Gastrocnemius medialis (tissue), 4 donors: ENCODE measurements around the gene C1RL.

Experiments
- POLR2A ChIP-seq, 2 donors: fragments of 450-650 bp; IDR thresholded peaks; one replicate each; pipeline ENCODE4 v1.6.1; 2017; ENCODE audit warnings: antibody characterized with exemption in 2 of 2, mild to moderate bottlenecking in 2 of 2, moderate library complexity in 2 of 2
- TF ChIP-seq, protein P1 (sequence below), 5 experiments: fragments of 450-650 bp in 3 of 5; fragments of 200-600 bp in 2 of 5; sonication (generic) in 2 of 5; IDR thresholded peaks in 4 of 5; conservative IDR thresholded peaks in 1 of 5; 1 replicate in 4 of 5; 2 replicates in 1 of 5; pipeline ENCODE4 v1.5.1; 2016 to 2019; ENCODE audit warnings: antibody characterized with exemption in 5 of 5, mild to moderate bottlenecking in 3 of 5, moderate library complexity in 3 of 5

DNA sequence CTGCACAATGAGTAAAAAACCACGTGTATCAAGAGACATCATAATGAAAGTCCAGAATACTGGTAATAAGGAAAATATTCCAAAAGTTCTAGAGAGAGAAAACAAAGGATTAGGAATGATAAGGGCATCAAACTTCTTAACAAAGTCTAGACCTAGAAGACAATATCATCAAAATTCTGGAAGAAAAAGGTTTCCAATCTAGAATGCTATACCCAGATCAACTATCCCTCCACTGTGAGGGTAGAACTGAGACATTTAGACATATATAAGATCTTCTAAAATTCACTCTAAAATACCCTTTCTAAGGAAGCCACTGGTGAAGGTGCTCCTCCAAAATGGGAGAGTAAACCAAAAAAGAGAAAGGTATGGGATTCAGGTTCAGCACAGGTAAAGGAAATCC is 2.9 kb downstream of the C1RL start:
- TF ChIP-seq, protein P1, sequence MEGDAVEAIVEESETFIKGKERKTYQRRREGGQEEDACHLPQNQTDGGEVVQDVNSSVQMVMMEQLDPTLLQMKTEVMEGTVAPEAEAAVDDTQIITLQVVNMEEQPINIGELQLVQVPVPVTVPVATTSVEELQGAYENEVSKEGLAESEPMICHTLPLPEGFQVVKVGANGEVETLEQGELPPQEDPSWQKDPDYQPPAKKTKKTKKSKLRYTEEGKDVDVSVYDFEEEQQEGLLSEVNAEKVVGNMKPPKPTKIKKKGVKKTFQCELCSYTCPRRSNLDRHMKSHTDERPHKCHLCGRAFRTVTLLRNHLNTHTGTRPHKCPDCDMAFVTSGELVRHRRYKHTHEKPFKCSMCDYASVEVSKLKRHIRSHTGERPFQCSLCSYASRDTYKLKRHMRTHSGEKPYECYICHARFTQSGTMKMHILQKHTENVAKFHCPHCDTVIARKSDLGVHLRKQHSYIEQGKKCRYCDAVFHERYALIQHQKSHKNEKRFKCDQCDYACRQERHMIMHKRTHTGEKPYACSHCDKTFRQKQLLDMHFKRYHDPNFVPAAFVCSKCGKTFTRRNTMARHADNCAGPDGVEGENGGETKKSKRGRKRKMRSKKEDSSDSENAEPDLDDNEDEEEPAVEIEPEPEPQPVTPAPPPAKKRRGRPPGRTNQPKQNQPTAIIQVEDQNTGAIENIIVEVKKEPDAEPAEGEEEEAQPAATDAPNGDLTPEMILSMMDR (IDR thresholded peaks at IDR 0.05 in 4 of 5, conservative IDR thresholded peaks at IDR 0.05 in 1 of 5): no peak
- no peak for TF ChIP-seq POLR2A (IDR thresholded peaks at IDR 0.05)
